ENCODE measurements around the gene TMEM150B.

The TMEM150B gene

GRCh38 chr19:55278391-55279135 lies 46.6 kb downstream of the TMEM150B start:
- no peak for DNase-seq (ENCODE audit: low read depth)

DNA sequence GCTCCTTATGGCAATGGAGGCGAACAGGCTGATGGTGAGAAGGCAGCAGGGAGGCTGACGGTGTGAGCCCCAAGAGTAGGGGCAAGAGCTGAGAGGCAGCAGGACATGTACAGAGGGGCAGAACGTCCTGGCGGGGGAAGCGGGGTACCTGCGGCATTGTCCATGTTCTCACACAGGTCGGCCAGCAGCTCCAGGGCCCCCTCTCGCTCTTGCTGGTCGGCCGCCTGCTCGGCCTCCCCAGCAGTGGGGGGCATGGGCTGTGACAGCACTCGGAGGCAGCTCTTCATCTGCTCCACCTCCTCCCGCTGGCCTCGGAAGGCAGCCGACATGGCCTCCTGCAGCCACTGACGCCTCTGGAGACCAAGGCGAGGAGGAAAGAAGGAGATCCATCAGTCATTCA lies 47.6 kb downstream of the TMEM150B start:
- no peak for DNase-seq (ENCODE audit: low read depth)

DNA sequence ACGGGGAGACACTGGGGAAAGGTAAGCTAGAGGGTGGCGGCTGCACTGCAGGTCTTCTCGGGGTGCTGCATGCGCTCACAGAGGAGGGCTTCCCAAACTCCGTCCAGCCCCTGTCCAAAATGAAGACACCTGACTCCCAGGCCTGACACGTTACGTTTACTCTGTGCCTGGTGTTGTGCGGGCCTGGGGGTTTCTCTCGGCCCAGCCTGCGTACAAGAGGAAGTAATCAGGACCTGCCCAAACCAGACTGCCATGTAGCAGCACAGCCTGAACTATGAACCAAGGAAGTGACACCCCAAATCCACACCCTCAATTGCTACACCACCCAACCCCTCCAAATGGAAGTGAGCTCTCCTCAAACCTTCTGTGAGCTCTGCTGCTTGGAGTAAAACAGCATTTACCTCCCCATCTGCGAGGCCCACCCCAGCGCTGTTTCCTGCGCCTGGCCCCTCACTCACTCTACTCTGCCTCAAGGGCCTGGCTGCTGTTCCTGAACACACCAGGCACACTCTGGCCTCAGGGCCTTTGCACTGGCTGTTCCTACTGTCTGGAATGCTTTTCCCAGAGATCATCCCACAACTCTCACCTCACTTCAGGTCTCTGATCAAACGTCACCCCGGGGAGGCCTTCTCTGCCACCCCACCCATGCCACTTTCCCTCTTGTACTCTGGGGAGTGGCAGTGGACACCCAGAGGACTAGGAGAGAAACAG lies 48.3 kb downstream of the TMEM150B start:
- DNase-seq (ENCODE audit: low read depth), result no peak

- no peak for DNase-seq (ENCODE audit: low read depth)
Measured at GRCh38 chr19:55275851-55276719, 49.1 kb downstream of the TMEM150B start.

DNA sequence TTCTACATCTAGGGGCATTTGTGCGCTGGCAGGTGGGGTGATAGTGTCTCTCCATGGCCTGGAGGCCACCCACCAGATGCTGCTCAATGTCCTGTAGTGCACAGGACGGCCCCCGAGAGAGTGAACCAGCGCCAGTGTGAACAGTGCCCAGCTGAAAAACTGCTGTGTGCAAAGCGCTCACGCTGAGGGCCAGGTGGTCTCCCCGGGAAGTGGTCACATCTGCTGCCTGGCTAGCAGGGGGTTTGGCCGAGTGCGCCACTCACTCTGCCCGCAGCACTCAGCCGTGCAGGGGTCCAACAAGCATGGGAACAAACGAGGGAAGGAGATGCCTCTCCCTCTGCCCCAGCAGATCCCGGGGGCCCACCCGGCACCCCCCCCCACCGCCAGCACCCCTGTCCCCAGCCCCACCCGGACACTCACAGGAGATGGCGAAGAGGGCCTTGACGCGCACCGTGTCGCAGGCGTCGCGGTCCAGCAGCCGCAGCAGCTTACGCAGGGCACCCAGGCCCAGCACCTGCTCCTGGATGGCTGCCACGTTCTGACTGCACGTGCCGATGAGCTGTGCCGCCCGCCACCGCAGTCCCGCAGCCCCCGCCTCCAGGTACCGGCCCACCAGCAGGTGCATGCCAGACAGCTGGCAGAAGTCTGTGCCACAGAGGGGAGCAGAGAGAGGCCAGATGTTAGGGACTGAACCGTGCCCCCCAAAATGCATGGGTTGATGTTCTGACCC lies 51.0 kb downstream of the TMEM150B start:
- DNase-seq (ENCODE audit: low read depth), result no peak

DNA sequence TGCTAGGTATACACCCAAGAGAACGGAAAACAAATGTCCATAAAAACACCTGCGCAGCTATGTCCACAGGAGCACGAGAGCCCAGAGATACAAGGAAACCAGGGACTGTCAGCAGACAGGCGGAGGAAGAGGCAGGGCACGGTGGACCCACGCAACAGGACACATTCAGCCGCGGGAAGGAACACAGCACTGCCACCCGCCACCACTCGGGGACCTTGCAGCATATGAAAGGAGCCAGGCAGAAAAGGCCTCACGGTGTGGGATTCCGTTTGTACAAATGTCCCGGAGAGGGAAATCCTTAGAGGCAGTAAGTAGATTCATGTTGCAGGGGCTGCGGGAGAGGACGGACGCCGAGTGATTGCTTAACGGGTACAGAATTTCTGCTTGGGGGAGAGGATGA lies 53.0 kb downstream of the TMEM150B start:
- DNase-seq (ENCODE audit: low read depth), result no peak

- DNase-seq (ENCODE audit: low read depth), result no peak
Measured at GRCh38 chr19:55270172-55270942, 54.8 kb downstream of the TMEM150B start.

GRCh38 chr19:55269299-55269698 lies 55.8 kb downstream of the TMEM150B start:
- no peak for DNase-seq (ENCODE audit: low read depth)

GRCh38 chr19:55266840-55267239 lies 58.3 kb downstream of the TMEM150B start:
- DNase-seq (ENCODE audit: low read depth), result no peak

- DNase-seq (ENCODE audit: low read depth), result no peak
Measured at GRCh38 chr19:55266404-55266803, 58.7 kb downstream of the TMEM150B start.

DNA sequence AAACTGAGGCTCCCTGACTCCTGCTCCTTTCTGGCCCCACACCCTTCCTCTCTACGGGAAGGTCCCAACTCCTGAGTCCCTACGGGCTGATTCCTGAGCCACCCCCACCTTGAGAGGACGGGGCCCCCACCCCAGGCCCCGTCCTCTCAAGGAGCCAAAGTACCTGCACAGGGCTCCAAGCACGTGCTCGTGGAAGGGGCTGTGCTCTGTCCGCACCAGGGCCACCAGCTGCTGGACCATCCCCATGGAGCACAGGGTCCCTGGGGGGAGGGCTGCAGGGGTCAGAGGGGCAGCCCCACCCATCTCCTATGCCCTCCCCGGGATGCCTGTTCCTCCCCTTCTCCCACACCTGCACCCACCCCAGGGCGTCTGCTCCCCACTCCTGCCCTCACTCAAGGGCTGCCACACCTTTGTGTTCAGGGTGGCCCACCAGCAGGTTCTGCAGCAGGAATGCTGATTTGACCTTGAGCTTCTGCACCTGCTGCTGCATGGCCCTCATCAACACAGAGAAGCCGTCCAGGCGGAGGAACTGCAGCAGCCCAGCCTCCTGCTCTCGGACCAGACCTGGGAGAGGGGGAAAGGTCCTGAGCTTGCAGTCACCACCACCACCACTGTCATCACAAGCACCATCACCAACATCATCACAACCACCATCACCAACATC lies 59.3 kb downstream of the TMEM150B start:
- no peak for DNase-seq (ENCODE audit: low read depth)

GRCh38 chr19:55265173-55265572 lies 60.0 kb downstream of the TMEM150B start:
- no peak for DNase-seq (ENCODE audit: low read depth)

DNA sequence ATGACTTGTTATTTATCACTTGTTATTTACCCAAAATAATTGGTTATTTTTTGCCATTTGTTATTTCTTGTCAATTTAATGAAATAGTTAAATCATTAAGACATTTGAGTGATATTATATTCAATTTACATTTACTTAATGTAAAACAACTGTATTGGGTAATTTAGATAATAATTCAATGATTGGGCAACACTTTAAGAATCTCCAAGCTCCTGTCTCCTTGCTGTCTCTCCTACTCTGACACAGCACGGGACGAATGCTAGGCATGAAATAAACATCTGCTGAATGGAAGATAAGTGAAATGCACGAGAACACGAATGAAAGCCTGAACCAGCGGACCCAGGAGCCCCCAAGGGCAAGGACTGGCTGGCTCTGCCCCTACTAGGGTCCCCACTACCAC lies 60.6 kb downstream of the TMEM150B start:
- no peak for DNase-seq (ENCODE audit: low read depth)

Measured in non-pigmented ciliary epithelial cell (primary cell).